Keratinocyte (primary cell): ENCODE data around the gene STK32B.

Experiments
- EZH2 ChIP-seq: IDR thresholded peaks from one replicate; pipeline ENCODE4 v1.6.1; 2012; ENCODE audit warnings: inconsistent platforms, mild to moderate bottlenecking, low read length, moderate library complexity
- TF ChIP-seq, protein P1 (sequence below), 3 experiments: IDR thresholded peaks in 1 of 3; conservative IDR thresholded peaks in 1 of 3; optimal IDR thresholded peaks in 1 of 3; 2 replicates in 2 of 3; 3 replicates in 1 of 3; pipeline versions ENCODE3 to v1.5.1; 2011; ENCODE audit warnings: low read length in 3 of 3, mild to moderate bottlenecking in 3 of 3, moderate library complexity in 2 of 3, control low read depth in 1 of 3, inconsistent platforms in 1 of 3; ENCODE audit not compliant: insufficient read depth in 2 of 3; ENCODE audit errors: extremely low read depth in 1 of 3

DNA sequence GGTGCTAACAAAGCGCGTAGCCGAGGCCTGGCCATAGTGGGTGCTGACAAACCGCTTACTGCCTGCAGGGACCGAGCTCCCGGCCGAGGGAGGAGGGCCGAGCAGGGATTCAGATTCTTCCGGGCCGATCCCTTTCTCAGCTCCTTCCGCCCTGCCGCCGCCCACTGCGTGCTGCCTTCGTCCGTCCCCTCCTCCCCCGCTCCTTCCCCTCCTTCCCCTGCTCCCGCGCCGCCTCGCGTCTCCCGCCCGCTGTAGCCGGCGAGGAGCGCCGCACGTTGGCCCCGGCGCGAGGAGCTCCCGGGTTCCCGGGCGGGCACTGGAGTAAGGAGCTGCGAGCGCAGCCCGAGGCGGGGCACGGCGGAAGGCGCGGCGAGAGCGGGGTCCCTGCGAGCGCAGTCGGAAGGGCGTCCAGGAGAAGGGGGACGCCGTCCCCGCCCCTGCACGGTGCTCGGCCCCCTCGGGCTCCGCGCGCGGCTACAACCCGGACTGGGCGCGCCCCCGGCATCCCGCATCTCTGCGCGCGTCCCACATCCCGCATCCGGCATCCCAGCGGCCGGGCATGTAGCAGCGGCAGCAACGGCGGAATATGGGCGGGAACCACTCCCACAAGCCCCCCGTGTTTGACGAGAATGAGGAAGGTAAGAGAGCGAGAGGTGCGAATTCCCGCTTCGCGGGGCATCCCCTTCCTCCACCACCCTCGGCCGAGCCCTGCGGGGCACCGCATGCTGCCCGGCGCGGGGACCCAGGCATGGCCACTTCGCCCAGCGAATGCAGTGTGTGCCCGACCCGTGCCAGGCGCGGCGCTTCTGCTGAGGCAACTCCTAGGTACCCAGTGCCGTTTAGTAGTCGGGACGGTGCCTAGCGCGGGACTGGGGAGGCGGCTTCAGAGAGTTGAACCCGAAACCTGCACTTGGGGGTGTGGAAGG lies at the start of gene STK32B:
- TF ChIP-seq, protein P1, sequence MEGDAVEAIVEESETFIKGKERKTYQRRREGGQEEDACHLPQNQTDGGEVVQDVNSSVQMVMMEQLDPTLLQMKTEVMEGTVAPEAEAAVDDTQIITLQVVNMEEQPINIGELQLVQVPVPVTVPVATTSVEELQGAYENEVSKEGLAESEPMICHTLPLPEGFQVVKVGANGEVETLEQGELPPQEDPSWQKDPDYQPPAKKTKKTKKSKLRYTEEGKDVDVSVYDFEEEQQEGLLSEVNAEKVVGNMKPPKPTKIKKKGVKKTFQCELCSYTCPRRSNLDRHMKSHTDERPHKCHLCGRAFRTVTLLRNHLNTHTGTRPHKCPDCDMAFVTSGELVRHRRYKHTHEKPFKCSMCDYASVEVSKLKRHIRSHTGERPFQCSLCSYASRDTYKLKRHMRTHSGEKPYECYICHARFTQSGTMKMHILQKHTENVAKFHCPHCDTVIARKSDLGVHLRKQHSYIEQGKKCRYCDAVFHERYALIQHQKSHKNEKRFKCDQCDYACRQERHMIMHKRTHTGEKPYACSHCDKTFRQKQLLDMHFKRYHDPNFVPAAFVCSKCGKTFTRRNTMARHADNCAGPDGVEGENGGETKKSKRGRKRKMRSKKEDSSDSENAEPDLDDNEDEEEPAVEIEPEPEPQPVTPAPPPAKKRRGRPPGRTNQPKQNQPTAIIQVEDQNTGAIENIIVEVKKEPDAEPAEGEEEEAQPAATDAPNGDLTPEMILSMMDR (optimal IDR thresholded peaks at IDR 0.05 in 1 of 3, IDR thresholded peaks at IDR 0.05 in 1 of 3, conservative IDR thresholded peaks at IDR 0.05 in 1 of 3; ENCODE audit: extremely low read depth in 1 of 3, insufficient read depth in 2 of 3, low read length in 3 of 3), result no peak
- TF ChIP-seq EZH2, result no peak
